HK-2 (cell line): ENCODE measurements around the gene UAP1.

ENCODE experiments used
- DNase-seq: peaks from one replicate; pipeline ENCODE4 v3.0.0-alpha.2; 2018; ENCODE audit not compliant: unreplicated experiment

Gene UAP1

DNA sequence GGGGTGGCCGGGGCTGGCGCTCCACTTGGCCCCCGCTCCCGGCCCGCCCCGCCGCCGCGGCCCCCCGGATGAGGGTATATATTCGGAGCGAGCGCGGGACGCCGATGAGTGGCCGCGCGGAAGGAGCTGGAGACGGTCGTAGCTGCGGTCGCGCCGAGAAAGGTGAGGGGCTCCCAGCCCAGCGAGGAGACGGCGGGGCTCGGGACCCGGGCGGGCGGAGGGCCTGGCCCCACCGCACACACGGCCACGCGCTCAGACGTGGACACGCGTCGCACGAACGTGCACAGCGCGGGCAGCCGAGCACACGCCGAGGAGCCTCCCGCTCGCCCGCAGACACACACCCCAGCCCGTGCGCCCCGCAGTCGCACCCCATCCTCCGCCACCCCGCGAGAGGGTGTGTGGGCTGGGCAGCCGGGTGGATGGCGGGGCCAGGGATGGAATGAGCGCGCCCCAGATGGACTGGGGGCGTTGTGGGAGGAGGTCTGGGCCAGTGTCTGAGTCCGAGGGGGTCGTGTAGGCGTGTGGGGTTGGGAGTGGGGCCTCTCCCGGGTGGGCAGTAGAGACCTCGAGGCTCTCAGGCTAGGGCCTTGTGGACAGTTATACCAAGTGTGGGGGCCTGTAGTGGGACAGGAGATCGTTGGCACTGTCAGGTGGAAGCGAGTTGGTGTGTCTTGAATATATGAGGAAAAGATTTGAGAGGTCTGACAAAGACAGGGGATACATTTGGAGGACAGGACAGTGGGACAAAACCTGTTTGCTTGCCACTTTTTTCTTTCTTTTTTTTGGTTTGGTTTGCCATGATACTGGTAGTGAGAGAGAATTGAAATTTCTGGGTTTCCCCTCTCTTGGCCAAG, at the start of gene UAP1:
Gene UAP1, plus strand, starts transcription at position 107 of the 854 bp plus-strand sequence. CDS start 4,347 bp downstream, outside the sequence.
- no peak for DNase-seq

DNA sequence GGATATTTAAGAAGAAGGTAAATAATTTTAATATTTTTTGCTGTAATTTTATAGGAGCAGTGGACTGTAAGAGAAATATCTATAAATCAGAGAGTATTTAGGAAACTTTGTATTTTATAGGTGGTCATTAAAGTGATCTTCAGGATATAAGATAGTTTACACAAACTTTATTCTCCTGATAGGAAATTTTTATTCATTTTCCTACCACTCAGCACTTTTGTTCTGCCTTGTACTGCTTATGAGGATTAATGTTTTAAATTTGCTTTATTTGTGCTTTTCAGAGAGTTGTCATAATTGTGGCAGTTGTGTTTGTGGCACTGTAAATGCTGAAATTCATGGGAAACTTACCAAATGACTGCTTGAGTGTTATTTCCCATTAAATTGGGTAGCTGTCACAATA, 34.2 kb upstream of the UAP1 start:
- no peak for DNase-seq

DNA sequence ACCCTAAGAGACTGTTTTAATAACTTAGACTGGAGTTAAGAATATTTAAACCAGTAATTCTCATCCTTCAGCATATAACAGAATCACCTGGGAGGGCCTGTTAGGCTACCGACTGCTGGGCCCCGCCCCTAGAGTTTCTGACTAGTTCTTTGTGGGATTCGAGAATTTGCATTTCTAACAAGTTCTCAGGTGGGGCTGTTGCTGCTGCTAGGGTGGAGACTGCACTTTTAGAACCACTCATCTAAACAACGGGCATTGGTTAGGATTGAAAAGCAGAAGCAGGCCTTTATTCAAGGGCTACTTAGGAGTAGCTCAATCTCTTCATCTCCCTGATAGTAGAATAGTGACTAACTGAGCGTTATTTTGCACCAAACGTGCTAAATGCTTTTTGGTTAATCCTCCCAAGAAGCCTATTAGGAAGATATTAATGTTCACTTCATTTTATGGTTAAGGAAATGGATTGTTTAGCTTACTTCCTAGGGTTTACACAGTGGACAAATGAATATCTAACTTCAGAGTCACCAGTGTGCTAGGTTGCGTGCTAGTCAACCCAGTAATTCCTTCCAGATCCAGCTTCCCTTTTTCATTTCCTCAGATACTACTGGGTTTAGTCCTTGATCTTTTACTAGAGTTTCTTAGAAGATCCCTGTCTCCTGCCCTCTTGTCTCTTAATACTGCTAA, 31.1 kb upstream of the UAP1 start:
- no peak for DNase-seq

DNA sequence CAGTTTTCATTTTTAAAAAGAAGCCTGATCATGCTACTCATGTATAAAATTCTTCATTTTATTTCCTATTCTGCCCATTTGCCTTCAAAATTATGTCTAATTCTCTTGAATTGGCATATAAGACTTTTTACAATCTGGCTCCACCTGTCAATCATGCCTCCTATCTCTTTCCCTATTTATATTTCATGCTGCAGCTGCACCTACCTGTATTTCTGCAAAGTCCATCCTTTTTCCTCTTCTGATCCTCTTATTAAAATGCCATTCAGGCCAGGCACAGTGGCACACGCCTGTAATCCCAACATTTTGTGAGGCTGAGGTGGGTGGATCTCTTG, 30.6 kb upstream of the UAP1 start:
- DNase-seq = no peak

DNA sequence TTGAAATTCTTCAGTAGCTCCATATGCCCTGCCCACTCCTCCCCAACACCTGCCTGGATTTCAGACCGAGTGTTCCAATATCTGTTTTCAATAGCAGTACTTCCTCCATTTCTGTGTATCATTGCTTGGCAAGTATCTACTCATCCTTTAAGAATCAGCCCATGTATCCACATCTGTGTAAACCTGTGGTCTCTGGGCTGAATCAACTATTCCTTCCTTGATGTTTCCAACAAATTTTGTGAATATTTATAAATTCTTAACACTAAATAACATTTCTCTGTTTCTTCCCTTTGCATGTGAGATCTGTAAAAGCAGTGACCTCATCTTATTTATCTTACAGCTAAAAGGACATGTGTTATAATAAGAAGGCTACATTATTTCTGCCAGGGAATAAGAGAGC, 26.0 kb upstream of the UAP1 start:
- no peak for DNase-seq

DNA sequence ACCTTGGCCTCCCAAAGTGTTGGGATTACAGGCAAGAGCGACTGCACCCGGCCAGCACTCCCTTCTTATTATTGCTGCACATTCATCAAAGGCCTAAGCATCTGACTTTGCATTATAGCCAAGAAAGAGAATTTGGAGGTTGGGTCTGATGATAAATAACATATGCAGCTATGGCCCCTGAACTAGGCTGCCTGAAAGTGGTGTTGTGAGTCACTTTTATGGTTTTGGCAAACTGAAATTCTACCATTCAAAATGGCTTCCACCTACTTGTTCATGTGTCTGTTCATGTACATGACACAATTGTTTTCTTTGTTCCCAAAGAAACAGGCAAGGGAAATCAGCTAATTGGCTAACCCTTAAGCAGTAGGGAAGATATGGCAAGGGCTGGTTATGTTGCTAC, 25.0 kb upstream of the UAP1 start:
- no peak for DNase-seq

DNA sequence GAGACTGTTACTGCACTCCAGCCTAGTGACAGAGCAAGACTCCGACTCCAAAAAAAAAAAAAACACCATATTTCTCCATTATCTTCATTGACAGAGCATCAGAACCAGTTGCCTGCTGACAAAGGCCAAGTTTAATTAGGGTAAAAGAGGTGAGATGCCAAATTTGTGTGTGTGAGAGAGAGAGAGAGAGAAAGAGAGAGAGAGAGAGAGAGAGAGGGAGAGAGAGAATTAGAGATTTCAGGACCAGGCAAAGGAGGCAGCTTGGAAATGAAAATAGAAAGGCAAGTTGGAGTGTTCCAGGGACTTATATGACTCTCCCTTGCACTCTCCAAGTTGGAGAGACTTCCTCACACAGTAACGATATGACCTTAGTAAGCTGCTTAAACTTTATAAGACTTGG, 24.3 kb upstream of the UAP1 start:
- DNase-seq = no peak

DNA sequence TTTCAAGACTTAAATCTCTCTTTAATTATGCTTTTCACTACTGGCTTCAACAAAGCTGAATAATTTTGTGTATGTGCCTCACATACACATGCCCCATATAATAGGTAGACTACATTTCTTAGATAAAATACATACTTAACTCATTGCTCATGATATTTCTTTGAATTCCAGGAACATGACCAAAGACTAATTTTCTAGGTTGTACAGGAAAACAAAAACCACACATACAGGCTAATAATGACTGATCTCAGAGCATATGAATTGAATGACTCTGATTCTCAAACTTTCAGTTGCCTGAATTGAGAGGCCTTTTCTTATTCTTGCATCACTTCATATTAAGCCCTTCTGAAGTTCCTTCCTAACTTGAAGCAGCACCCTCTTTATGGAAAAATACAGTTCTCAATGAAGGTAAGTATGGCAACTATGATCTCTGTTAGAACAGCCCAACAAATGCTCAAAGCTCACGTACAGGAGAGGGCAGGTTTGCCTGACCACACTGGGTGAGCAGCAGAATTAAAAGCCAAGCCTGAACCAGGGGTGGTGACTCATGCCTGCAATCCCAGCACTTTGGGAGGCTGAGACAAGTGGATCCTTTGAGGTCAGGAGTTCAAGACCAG, 22.6 kb upstream of the UAP1 start:
- peak; percentile 64 for DNase-seq

DNA sequence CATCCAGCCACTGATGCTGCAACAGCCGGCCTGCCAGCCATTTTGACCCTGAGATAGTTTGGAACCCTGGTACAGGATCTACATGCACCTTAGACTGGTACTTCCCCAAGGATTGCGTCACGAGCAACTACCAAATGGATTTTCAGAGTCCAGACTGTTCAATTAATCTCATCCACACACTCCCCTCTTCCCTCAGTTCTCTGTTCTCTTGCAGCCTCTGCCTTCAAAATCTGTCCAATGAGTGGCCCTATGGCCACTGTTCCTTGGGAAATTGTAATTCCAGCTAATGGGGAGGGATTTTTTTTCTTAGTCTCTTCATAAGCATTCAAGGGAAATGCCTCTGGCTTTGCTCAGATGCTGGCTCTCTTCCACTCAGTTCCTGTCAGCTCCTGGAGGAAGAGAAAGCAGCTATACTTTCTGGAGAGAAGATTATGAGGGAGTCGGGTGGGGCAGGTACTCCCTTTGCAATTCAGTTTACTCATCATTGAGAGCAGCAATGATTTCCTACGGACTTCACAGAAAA, 19.8 kb upstream of the UAP1 start:
- DNase-seq = peak; percentile 29

DNA sequence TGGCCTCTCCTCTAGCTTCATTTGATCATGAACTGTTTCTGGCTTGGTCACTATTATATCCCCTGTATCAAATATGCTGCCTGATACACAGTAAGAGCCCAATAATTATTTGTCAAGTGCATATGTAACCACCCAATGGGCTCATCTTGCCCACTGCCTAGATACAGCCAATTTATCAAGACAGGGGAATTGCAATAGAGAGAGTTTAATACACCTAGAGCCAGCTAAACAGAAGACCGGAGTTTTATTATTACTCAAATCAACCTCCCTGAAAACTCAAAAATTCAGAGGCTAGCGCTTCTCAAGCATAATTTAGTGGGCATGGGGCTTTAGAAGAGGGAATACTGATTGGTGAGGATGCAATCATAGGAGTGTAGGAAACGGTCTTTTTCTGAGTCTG, 18.3 kb upstream of the UAP1 start:
- DNase-seq = no peak

DNA sequence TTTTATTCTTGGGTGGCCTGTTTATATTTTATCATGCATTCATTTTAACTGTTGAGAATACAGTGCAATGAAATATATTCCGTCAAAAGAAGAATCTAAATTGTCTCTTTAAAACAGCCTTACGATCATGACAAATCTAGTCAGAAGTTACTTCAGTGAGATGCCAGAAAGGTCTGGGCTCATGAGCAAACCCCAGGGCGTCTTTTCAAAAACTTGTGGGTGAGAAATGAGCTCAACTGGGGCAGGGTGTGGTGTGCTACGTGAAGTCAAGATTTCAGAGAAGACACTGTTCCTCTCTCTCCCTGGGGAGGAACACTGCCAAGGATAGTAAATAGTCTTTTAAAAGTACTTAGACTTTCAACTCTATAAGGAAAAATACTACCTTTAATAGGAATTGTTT, 13.4 kb upstream of the UAP1 start:
- no peak for DNase-seq

DNA sequence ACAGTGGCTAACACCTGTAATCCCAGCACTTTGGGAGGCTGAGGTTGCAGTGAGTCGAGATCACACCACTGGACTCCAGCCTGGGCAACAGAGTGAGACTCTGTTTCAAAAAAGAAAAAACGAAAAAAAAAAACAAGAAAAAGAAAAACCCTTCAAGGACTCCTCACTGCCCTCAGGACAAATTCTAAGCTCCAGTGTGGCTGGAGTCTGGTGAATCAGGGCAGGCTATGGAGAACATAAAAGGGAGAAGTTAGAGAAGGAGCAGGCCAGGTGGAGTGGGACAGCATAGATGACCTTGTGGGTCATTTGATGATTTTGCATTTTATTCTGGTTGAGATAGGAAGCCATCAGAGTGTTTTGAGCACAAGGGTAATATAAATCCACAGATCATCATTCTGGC, 12.5 kb upstream of the UAP1 start:
- no peak for DNase-seq

DNA sequence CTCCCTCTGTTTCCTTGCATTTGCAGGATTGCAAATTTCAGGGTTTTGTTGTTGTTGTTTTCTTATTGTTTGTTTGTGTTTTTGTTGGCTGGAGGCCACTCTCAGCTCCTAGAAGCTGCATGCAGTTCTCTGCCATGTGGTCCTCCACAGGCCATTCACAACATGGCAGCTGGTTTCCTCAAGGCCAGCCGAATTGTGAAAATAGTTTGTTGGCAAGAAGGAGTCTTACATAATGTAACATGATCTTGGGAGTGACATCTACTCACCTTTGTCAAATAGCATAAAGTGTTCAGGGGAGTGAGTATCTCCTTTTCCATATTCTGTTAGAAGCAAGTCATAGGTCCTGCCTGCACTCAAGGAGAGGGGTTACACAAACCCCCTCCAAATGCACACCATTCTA, 10.6 kb upstream of the UAP1 start:
- no peak for DNase-seq

DNA sequence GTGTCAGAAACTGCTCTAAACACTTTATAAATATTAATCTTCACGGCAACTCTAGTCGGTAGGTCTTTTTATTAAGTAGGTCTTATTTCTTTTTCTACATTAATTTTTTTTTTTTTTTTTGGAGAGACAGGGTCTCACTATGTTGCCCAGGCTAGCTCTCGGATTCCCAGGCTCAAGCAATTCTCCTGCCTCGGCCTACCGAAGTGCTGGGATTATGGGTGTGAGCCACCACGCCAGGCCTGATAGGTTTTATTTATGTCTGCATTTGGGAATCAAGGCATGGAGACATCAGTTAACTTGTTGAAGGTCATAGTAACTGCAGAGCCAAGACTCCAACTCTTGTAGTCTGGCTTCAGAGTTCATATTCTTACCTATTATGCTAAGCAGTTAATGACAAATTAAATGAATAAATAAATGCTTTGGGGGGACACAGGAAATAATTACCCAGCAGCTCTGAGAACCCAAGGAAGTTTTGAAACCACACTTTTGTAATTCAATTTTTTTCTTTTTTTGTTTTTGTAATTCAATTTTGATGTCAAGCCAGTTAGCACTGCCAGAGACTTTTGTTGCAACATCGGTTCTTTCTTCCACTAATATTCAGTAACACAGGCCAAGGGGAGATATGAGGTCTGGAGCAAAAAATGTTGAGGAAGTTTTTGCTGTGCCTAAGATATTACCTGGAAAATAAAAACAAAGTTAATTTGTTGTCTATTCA, 9.4 kb upstream of the UAP1 start:
- DNase-seq = no peak

DNA sequence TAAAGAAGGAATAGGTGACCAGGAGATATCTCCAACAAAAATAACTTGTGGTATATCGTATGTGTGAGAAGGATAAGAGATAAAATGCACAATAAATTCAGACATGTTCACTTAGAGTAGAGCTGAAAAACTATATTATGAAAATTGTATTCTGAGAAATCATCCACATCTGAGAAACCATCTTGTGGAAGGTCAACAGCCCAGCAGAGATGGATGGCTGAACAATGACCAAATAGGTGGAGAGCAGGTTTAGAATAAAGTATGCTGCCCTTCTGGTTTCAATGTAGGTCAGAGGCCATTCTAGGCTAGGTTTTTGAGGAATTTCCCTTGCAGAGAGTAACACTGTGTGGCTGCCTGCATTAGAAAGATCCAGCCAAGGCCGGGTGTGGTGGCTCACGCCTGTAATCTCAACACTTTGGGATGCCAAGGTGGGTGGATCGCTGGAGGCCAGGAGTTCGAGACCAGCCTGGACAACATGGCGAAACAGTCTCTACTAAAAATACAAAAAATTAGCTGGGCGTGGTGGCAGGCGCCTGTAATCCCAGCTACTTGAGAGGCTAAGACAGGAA, 8.8 kb upstream of the UAP1 start:
- no peak for DNase-seq

DNA sequence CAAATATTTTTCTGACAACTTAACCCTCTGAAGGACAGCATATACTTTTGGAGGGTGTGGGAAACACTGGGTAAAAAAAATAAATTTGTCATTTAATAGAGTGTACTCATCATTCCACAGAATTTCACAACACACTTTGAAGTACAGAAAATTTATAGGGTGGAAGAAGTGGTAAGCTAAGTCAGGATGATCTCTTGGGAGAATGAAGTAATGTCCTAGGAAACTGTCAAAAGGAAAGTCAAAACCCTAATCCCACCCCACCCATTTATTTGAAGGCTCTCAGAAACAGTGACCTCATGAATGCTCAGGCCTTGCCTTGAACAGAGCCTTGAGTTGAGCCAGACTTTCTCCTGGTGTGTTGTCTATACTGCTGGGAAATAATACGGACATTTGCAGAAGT, 7.3 kb upstream of the UAP1 start:
- DNase-seq = no peak

DNA sequence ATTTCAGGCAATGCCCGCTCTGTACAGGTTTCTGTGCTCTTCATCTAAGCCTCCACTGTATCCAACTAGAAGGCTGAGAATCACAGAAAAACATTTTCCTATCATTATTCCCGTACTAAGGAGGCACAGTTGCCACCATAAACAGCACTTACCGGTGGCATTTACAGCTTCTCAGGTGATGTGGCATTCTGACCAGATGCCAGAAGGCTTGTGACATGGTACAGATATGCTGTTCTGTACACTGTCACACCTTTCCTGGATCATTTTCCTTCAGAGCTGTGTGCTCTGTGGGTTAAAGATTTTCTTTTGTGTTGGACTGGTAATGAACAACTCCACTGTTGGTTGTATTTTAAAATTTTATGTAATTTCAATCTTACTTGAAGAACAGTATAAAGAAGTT, 4.0 kb upstream of the UAP1 start:
- no peak for DNase-seq

DNA sequence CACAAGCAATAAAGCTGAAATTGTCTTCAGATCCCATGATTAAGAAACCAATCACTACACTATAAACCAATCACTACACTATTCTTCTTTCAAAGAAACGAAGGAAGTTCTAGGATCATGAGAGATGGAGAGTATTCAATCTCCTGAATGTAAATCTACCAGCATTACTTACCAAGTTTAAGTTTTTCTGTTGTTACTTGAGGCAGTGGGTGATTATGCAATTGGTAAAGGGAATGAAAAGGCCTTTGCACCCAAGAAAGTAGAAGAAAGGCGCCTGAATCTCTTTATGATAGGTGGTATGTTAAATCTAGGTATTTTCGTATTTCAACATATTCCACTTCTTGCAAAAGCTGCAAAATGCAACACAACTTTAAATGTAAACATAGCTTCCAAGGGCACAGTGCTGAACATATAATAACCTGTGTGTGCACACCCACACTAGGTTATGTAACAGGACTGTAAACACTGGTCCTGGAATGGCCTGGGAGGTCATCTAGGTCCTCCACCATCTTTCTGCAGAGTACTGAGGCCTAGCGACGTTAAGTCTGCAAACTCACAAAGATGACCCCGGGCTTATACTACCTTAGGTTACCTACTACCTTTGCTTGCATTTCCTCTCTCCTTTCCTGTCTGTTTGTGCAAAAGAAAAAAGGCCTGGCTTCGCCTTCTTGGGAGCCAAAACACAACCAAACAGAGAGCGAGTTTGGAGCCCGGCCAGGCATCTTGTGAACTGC, 1.1 kb upstream of the UAP1 start:
- DNase-seq = no peak

DNA sequence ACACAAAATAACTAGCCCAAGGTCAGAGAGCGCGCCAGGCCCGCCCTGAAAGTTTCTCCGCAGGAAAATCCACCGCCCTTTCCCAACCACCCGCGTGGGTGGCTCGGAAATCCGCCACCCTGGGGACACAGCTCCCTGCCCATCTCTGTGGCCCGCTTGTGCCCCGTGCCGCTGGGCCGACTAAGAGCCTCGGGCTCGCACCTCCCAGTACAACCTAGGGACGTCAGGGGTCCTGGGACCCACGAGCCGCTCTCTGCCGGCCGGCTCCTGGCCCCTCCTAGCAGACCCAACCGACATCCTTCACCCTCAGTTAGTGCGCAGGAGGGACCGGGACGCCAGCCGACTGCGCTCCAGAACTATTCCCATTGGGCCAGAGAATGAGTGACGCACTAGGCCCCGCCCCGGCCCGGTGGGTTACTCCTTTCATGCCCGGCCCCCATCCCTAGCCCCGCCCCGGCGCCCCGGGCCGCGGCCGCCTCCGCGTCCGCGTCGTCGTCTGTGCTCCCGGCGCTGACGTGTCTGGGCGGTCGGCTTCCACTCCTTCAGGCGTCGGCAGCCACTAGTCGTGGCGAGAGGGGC, 396 bp upstream of the UAP1 start:
- peak; percentile 99 for DNase-seq

DNA sequence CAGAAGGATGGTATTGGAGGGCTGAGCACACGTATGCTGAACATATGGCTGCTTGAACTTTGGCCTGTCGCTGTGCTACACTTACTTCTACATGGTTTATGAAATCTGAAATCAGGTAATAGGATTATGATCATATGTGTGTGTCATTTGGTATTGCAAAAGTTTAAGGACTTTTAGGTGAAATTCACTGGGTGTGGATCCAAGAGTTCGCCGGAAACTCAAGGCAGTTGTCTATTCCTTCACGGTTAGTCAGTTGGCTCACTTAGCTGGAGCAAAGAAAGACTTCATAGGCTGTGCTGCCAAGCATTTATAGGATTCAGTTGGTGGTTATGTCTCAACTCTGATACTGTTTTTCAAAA, 927 bp downstream of the UAP1 start:
- DNase-seq = peak; percentile 2

DNA sequence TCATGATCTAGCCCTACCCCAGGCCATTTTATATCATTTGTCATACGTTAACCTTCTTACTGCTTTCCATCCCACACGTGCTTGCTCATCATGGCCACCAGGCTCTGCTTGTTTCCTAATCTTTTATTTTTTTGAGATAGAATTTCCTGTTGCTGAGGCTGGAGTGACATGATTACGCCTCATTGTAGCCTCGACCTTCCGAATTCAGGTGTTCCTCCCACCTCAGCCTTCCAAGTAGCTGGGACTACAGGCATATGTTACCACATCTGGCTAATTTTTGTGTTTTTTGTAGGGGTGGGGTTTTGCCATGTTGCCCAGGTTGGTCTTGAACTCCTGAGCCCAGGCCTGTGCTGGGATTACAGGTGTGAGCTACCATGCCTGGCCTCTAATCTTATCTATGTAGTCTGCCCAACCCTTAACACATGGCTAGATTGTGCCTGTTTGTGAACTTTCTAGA, 3.3 kb downstream of the UAP1 start:
- no peak for DNase-seq
